Liver (tissue), 9 donors: ENCODE measurements around the gene SORL1. TPM values are rescaled to one million over a fixed set of nuclear protein-coding genes. Genes with fewer than 3 reads are reported as not detected.
A peak's percentile ranks its signal among the peaks of the same experiment; 100 is the strongest.

ENCODE experiments used
- DNase-seq: peaks from one replicate; pipeline ENCODE4 v3.0.0-alpha.2; 2017; ENCODE audit warnings: low spot score
- H3K27ac ChIP-seq, 2 donors: one replicate each; pipeline ENCODE4 v1.7.0; 2013; ENCODE audit warnings: inconsistent platforms in 2 of 2, low read length in 2 of 2, control low read depth in 1 of 2, low read depth in 1 of 2, mild to moderate bottlenecking in 1 of 2
- H3K27me3 ChIP-seq, 4 donors: one replicate each; pipeline versions ENCODE4 v1.6.1 to v1.7.0; 2013; ENCODE audit warnings: low read length in 3 of 4, inconsistent platforms in 1 of 4, mild to moderate bottlenecking in 1 of 4, moderate library complexity in 1 of 4; ENCODE audit not compliant: control insufficient read depth in 4 of 4, insufficient read depth in 4 of 4
- H3K36me3 ChIP-seq, 4 donors: one replicate each; pipeline versions ENCODE4 v1.6.1 to v1.7.0; 2013; ENCODE audit warnings: low read length in 3 of 4, mild to moderate bottlenecking in 3 of 4, low read depth in 1 of 4, moderate library complexity in 1 of 4; ENCODE audit not compliant: control insufficient read depth in 4 of 4, insufficient read depth in 3 of 4
- H3K4me1 ChIP-seq, 4 donors: one replicate each; pipeline versions ENCODE4 v1.6.1 to v1.7.0; 2013; ENCODE audit warnings: low read length in 3 of 4, mild to moderate bottlenecking in 3 of 4, moderate library complexity in 1 of 4; ENCODE audit not compliant: control insufficient read depth in 4 of 4, insufficient read depth in 4 of 4
- H3K4me3 ChIP-seq, 3 donors: one replicate each; pipeline versions ENCODE4 v1.6.1 to v1.7.0; 2013; ENCODE audit warnings: low read length in 3 of 3, control low read depth in 1 of 3, low read depth in 1 of 3, mild to moderate bottlenecking in 1 of 3
- H3K9ac ChIP-seq, 2 donors: one replicate each; pipeline ENCODE4 v1.7.0; 2013; ENCODE audit warnings: low read length in 2 of 2, mild to moderate bottlenecking in 2 of 2, moderate library complexity in 2 of 2, control low read depth in 1 of 2, low read depth in 1 of 2
- H3K9me3 ChIP-seq, 4 donors: one replicate each; pipeline versions ENCODE4 v1.6.1 to v1.7.0; 2013; ENCODE audit warnings: low read length in 3 of 4; ENCODE audit not compliant: control insufficient read depth in 4 of 4
- ATF3 ChIP-seq: IDR thresholded peaks from 2 replicates; pipeline ENCODE4 v1.6.1; 2016; ENCODE audit warnings: antibody characterized with exemption
- CTCF ChIP-seq: fragments of 150-350 bp; IDR thresholded peaks from 2 replicates; pipeline ENCODE4 v1.5.1; 2017; ENCODE audit warnings: improper control_type of control experiment, low read depth, low read length; ENCODE audit not compliant: missing input control
- EGR1 ChIP-seq, 2 donors: IDR thresholded peaks; 2 replicates each; pipeline ENCODE4 v1.6.1; 2016 to 2018; ENCODE audit warnings: antibody characterized with exemption in 2 of 2, low read depth in 2 of 2
- FOXA1 ChIP-seq: IDR thresholded peaks from 2 replicates; pipeline ENCODE4 v1.6.1; 2016; ENCODE audit warnings: antibody characterized with exemption
- FOXA2 ChIP-seq: IDR thresholded peaks from 2 replicates; pipeline ENCODE4 v1.6.1; 2016; ENCODE audit warnings: antibody characterized with exemption
- GABPA ChIP-seq, 2 donors: IDR thresholded peaks in 1 of 2; conservative IDR thresholded peaks in 1 of 2; 2 replicates each; pipeline ENCODE4 v1.6.1; 2016; ENCODE audit warnings: antibody characterized with exemption in 2 of 2, mild to moderate bottlenecking in 1 of 2, moderate library complexity in 1 of 2
- HNF4A ChIP-seq, 2 donors: conservative IDR thresholded peaks; 2 replicates each; pipeline ENCODE4 v1.6.1; 2016; ENCODE audit warnings: antibody characterized with exemption in 2 of 2, mild to moderate bottlenecking in 2 of 2
- HNF4G ChIP-seq: IDR thresholded peaks from 2 replicates; pipeline ENCODE4 v1.6.1; 2016; ENCODE audit warnings: antibody characterized with exemption
- JUND ChIP-seq, 2 donors: IDR thresholded peaks; 2 replicates each; pipeline ENCODE4 v1.6.1; 2016; ENCODE audit warnings: antibody characterized with exemption in 2 of 2
- MAX ChIP-seq: IDR thresholded peaks from 2 replicates; pipeline ENCODE4 v1.6.1; 2016; ENCODE audit warnings: antibody characterized with exemption
- NR2F2 ChIP-seq: IDR thresholded peaks from 2 replicates; pipeline ENCODE4 v1.6.1; 2016; ENCODE audit warnings: antibody characterized with exemption
- RAD21 ChIP-seq, 2 donors: IDR thresholded peaks; 2 replicates each; pipeline ENCODE4 v1.6.1; 2016; ENCODE audit warnings: antibody characterized with exemption in 2 of 2, mild to moderate bottlenecking in 2 of 2
- REST ChIP-seq: IDR thresholded peaks from 2 replicates; pipeline ENCODE4 v1.6.1; 2016; ENCODE audit warnings: antibody characterized with exemption, mild to moderate bottlenecking
- RXRA ChIP-seq, 2 donors: IDR thresholded peaks; 2 replicates each; pipeline ENCODE4 v1.6.1; 2017 to 2018; ENCODE audit warnings: antibody characterized with exemption in 2 of 2, mild to moderate bottlenecking in 1 of 2
- SP1 ChIP-seq: IDR thresholded peaks from 2 replicates; pipeline ENCODE4 v1.6.1; 2018; ENCODE audit warnings: antibody characterized with exemption, mild to moderate bottlenecking
- TAF1 ChIP-seq: conservative IDR thresholded peaks from 2 replicates; pipeline ENCODE4 v1.6.1; 2016; ENCODE audit warnings: antibody characterized with exemption, mild to moderate bottlenecking
- YY1 ChIP-seq: IDR thresholded peaks from 2 replicates; pipeline ENCODE4 v1.6.1; 2016; ENCODE audit warnings: antibody characterized with exemption, mild to moderate bottlenecking
- ZBTB33 ChIP-seq: IDR thresholded peaks from 2 replicates; pipeline ENCODE4 v1.6.1; 2016; ENCODE audit warnings: antibody characterized with exemption
- WGBS: extraction: QIAGEN DNeasy Blood & Tissue Kit; methylation state at CpG from one replicate; pipeline ENCODE4 v1.1.7; 2013; 5-methylcytosine and 5-hydroxymethylcytosine counted together
- polyA plus RNA-seq, 2 donors: library from polyadenylated mRNA; stranded (reverse) in 1 of 2; unstranded in 1 of 2; fragments of 200-250 nt in 1 of 2; fragments of >200 nt in 1 of 2; fragmentation: Nextera tagmentation in 1 of 2; extraction: Ambion mirVana in 1 of 2; gene quantifications; one replicate each; pipeline versions ENCODE4 v1.2.1 to v1.2.3, GENCODE V29; 2013 to 2015
- total RNA-seq, 2 donors: library from RNA; depleted of rRNA; stranded (reverse); fragments of >200 nt; gene quantifications; one replicate each; pipeline ENCODE4 v1.2.3, GENCODE V29; 2014
- donor health status: healthy.
- donor health status: healthy.
- donor health status: healthy.
- donor health status: healthy.
- donor health status: healthy.

The SORL1 gene
- total and polyA plus RNA-seq, 4 donors, result 14.6 to 124 (median 25.4) TPM

- TF ChIP-seq CTCF (no peak), FOXA2 (no peak), YY1 (peak; percentile 72)
These were observed 17.8 kb downstream of the SORL1 start (continued) for GRCh38 chr11:121469910-121470309.

- H3K4me1 ChIP-seq, result peaks cover 3 to 45% (median 16%) of the 10 kb centered on the region in 4 donors
These were observed 19.1 kb downstream of the SORL1 start for GRCh38 chr11:121471167-121471566.

More at GRCh38 chr11:121471167-121471566, 19.1 kb downstream of the SORL1 start:
- DNase-seq, result no peak
- no peak overlapping the region for H3K4me3 ChIP-seq
- H3K9ac ChIP-seq, result peak overlapping the region; percentile 51 to 76
- peak overlapping the region; percentile 83 to 84 for H3K27ac ChIP-seq
- H3K9me3 ChIP-seq, result no peaks in the 10 kb centered on the region
- H3K36me3 ChIP-seq, result peaks cover 0 to under 1% (median 0%) of the 10 kb centered on the region in 4 donors
- TF ChIP-seq HNF4G (no peak), MAX (peak; percentile 97), RXRA (IDR thresholded peaks at IDR 0.05) (peak; percentile 67 to 85), GABPA (IDR thresholded peaks at IDR 0.05 in 1 of 2, conservative IDR thresholded peaks at IDR 0.05 in 1 of 2) (peak in 1 of 2 donors; percentile 7), CTCF (peak; percentile 32), TAF1 (no peak), ATF3 (no peak), EGR1 (IDR thresholded peaks at IDR 0.05; ENCODE audit: low read depth in 2 of 2) (no peak), FOXA2 (no peak), ZBTB33 (peak; percentile 62), HNF4A (conservative IDR thresholded peaks at IDR 0.05) (peak; percentile 77 to 88), YY1 (peak; percentile 76), NR2F2 (no peak), SP1 (peak; percentile 65), FOXA1 (no peak), REST (peak; percentile 71), JUND (IDR thresholded peaks at IDR 0.05) (no peak), RAD21 (IDR thresholded peaks at IDR 0.05) (peak; percentile 69)
- H3K27me3 ChIP-seq, result no peaks in the 10 kb centered on the region
- WGBS, result 48% methylated on average over 12 of the region's 12 CpGs
